IMR-90 (cell line): ENCODE measurements around the gene CBX6. TPM values are rescaled to one million over a fixed set of nuclear protein-coding genes. Genes with fewer than 3 reads are reported as not detected.

Source experiments
- ATAC-seq: fragments of 200-7000 bp; cut with Tn5 transposase; 2 replicates; pipeline ENCODE4 v1.9.1; 2020; ENCODE audit warnings: low read depth, mild to moderate bottlenecking, moderate library complexity
- BruUV-seq: library from RNA; stranded (reverse); fragments of 400-500 nt; replicated peaks from 2 replicates; lab custom pipeline; 2021; lab: Mats Ljungman, UMichigan
- CTCF ChIA-PET: fragments of 300-600 bp; formaldehyde crosslinking; extraction: SDS; loops from one replicate; lab custom pipeline; 2021; ENCODE audit warnings: antibody characterized with exemption; lab: Yijun Ruan, JAX
- POLR2A ChIA-PET: fragments of 300-600 bp; sonication (Branson Sonifier 250); formaldehyde crosslinking; loops from one replicate; lab custom pipeline; 2022; ENCODE audit warnings: antibody characterized with exemption; ENCODE audit not compliant: unreplicated experiment; lab: Charles Lee
- DNase-seq: peaks from one replicate; pipeline ENCODE4 v3.0.0; 2013
- H2AFZ ChIP-seq: replicated peaks from 2 replicates; pipeline ENCODE3; 2013; ENCODE audit warnings: low read length, mild to moderate bottlenecking; ENCODE audit not compliant: poor library complexity
- H2AK5ac ChIP-seq: 2 replicates; pipeline ENCODE4 v1.6.1; 2013; ENCODE audit warnings: low read depth, low read length, inconsistent platforms
- H2AK9ac ChIP-seq: replicated peaks from 2 replicates; pipeline ENCODE3; 2013; ENCODE audit warnings: mild to moderate bottlenecking, low read depth, low read length, moderate library complexity; ENCODE audit not compliant: poor library complexity
- H2BK120ac ChIP-seq: 2 replicates; pipeline ENCODE4 v1.6.1; 2013; ENCODE audit warnings: low read depth, low read length, inconsistent platforms
- H2BK15ac ChIP-seq: 3 replicates; pipeline ENCODE4 v1.6.1; 2013; ENCODE audit warnings: low read depth, low read length, inconsistent platforms
- H2BK20ac ChIP-seq: 2 replicates; pipeline ENCODE4 v1.6.1; 2013; ENCODE audit warnings: low read depth, mild to moderate bottlenecking, inconsistent platforms, low read length, moderate library complexity
- H2BK5ac ChIP-seq: 2 replicates; pipeline ENCODE4 v1.6.1; 2013; ENCODE audit warnings: mild to moderate bottlenecking, low read depth, low read length, inconsistent platforms; ENCODE audit not compliant: poor library complexity, severe bottlenecking
- H3K14ac ChIP-seq: replicated peaks from 2 replicates; pipeline ENCODE4 v1.6.1; 2013; ENCODE audit warnings: low read depth, low read length, inconsistent platforms
- H3K18ac ChIP-seq: 2 replicates; pipeline ENCODE4 v1.6.1; 2013; ENCODE audit warnings: low read depth, low read length, control low read depth
- H3K23ac ChIP-seq: 2 replicates; pipeline ENCODE4 v1.6.1; 2013; ENCODE audit warnings: low read depth, low read length, inconsistent platforms
- H3K27ac ChIP-seq: 2 replicates; pipeline ENCODE4 v1.5.1; 2013; ENCODE audit warnings: mild to moderate bottlenecking, control low read depth, low read length; ENCODE audit not compliant: insufficient read depth
- H3K27me3 ChIP-seq: 2 replicates; pipeline ENCODE4 v1.6.1; 2013; ENCODE audit warnings: low read length; ENCODE audit not compliant: control insufficient read depth, insufficient read depth
- H3K36me3 ChIP-seq: 2 replicates; pipeline ENCODE4 v1.6.1; 2013; ENCODE audit warnings: low read length, mixed read lengths; ENCODE audit not compliant: control insufficient read depth, insufficient read depth
- H3K4ac ChIP-seq: 2 replicates; pipeline ENCODE4 v1.6.1; 2013; ENCODE audit warnings: low read depth, low read length, inconsistent platforms
- H3K4me1 ChIP-seq: 2 replicates; pipeline ENCODE4 v1.6.1; 2013; ENCODE audit warnings: low read length, mixed read lengths; ENCODE audit not compliant: control insufficient read depth, insufficient read depth
- H3K4me2 ChIP-seq: 2 replicates; pipeline ENCODE4 v1.6.1; 2013; ENCODE audit warnings: low read depth, mild to moderate bottlenecking, control low read depth, low read length, moderate library complexity
- H3K4me3 ChIP-seq: 2 replicates; pipeline ENCODE4 v1.5.1; 2013; ENCODE audit warnings: low read depth, mild to moderate bottlenecking, control low read depth, low read length, moderate library complexity; ENCODE audit not compliant: insufficient read depth
- H3K56ac ChIP-seq: 2 replicates; pipeline ENCODE4 v1.6.1; 2013; ENCODE audit warnings: low read length, inconsistent platforms; ENCODE audit not compliant: insufficient read depth; ENCODE audit errors: extremely low read depth
- H3K79me1 ChIP-seq, 2 experiments: 2 replicates each; pipeline ENCODE4 v1.6.1; 2013; ENCODE audit warnings: low read length in 2 of 2, inconsistent platforms in 1 of 2, low read depth in 1 of 2
- H3K9ac ChIP-seq: 2 replicates; pipeline ENCODE4 v1.6.1; 2013; ENCODE audit warnings: low read depth, low read length, control low read depth
- H3K9me1 ChIP-seq: 2 replicates; pipeline ENCODE4 v1.6.1; 2013; ENCODE audit warnings: low read length, inconsistent platforms; ENCODE audit not compliant: insufficient read depth
- H3K9me3 ChIP-seq: 2 replicates; pipeline ENCODE4 v1.6.1; 2013; ENCODE audit warnings: low read length; ENCODE audit not compliant: control insufficient read depth, insufficient read depth
- H4K20me1 ChIP-seq: 2 replicates; pipeline ENCODE4 v1.6.1; 2013; ENCODE audit warnings: low read length, inconsistent platforms; ENCODE audit not compliant: insufficient read depth
- H4K5ac ChIP-seq: 2 replicates; pipeline ENCODE4 v1.6.1; 2013; ENCODE audit warnings: mild to moderate bottlenecking, low read depth, low read length, control low read depth
- H4K8ac ChIP-seq, 2 experiments: 2 replicates each; pipeline ENCODE4 v1.6.1; 2013; ENCODE audit warnings: low read depth in 2 of 2, low read length in 2 of 2, control low read depth in 1 of 2, inconsistent platforms in 1 of 2
- H4K91ac ChIP-seq: 2 replicates; pipeline ENCODE4 v1.6.1; 2013; ENCODE audit warnings: low read depth, low read length, inconsistent platforms; ENCODE audit not compliant: insufficient read depth
- MAFK ChIP-seq: IDR thresholded peaks from 2 replicates; pipeline ENCODE4 v1.6.1; 2012; ENCODE audit warnings: low read depth, low read length, improper control_type of control experiment
- MAZ ChIP-seq: IDR thresholded peaks from 2 replicates; pipeline ENCODE4 v1.6.1; 2012; ENCODE audit warnings: low read depth, mild to moderate bottlenecking, low read length, improper control_type of control experiment, moderate library complexity, borderline replicate concordance
- RAD21 ChIP-seq: IDR thresholded peaks from 2 replicates; pipeline ENCODE4 v1.6.1; 2012; ENCODE audit warnings: low read length, improper control_type of control experiment
- SMC3 ChIP-seq: fragments of 150-350 bp; IDR thresholded peaks from 2 replicates; pipeline ENCODE4 v1.6.1; 2016; ENCODE audit warnings: low read depth, mild to moderate bottlenecking, antibody characterized with exemption, low read length, moderate library complexity
- WGBS, 2 experiments: methylation state at CpG; one replicate each; pipeline versions ENCODE4 v1.1.5 to v1.1.7; 2013; ENCODE audit warnings: missing lambda C conversion rate in 2 of 2; ENCODE audit not compliant: insufficient read length in 1 of 2; ENCODE audit errors: extremely low coverage in 2 of 2; 5-methylcytosine and 5-hydroxymethylcytosine counted together
- dilution Hi-C: fragments of 300-500 bp; cut with HindIII; formaldehyde crosslinking; loops from one replicate; pipeline ENCODE4 v1.14.3; 2018; ENCODE audit warnings: low sequenced_read_pairs; ENCODE audit not compliant: unreplicated experiment
- in situ Hi-C: fragments of 300-500 bp; cut with MboI; formaldehyde crosslinking; loops from 3 replicates; pipeline ENCODE4 v1.14.3; 2019; ENCODE audit warnings: low sequenced_read_pairs, inconsistent platforms, mixed read lengths
- intact Hi-C: fragments of 100-400 bp; cut with micrococcal nuclease; formaldehyde crosslinking; loops from 2 replicates; pipeline ENCODE4 v1.10.0; 2022
- polyA plus RNA-seq, 3 experiments: library from polyadenylated mRNA; depleted of rRNA; stranded (reverse); fragments of >200 nt; gene quantifications; 2 replicates each; pipeline ENCODE4 v1.2.3, GENCODE V29; 2012; ENCODE audit warnings: low replicate concordance in 1 of 3
- total RNA-seq: library from RNA; depleted of rRNA; stranded (reverse); fragments of >200 nt; gene quantifications from 2 replicates; pipeline ENCODE4 v1.2.3, GENCODE V29; 2012
- TF ChIP-seq, protein P1 (sequence below): conservative IDR thresholded peaks from 2 replicates; pipeline ENCODE4 v1.5.1; 2012; ENCODE audit warnings: mild to moderate bottlenecking, low read depth, low read length, improper control_type of control experiment

The CBX6 gene
- total and polyA plus RNA-seq, 2 of the 4 experiments (the other 2 are of a cell fraction): 15.2 to 19.0 TPM

DNA sequence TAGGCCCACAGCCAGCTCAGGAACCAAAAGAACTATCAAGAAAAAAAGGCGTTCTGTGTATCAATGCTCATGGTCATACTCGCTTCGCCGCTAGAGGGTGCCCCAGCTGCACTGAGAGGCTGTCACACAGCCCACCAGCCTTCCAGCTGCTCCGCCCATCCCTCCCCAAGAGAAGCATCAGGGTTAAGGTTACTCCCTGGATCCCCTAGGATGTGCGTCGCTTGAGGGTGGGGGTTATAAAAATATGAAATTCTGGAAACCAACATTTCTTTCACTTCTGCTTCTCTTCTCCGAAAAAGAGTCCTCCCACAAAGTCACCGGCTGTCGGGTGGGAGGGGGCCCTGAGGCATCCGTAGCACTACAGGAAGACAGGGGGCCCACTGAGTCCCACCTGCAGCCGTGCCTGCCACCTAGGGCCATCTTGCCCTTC, 1.7 kb downstream of the CBX6 start:
- Histone ChIP-seq H2BK20ac (no peak overlapping the region), H4K5ac (no peak overlapping the region), H3K23ac (no peak overlapping the region), H3K56ac (no peak overlapping the region), H3K79me1 (peaks cover 20 to 48% of the 10 kb centered on the region in 2 experiments), H3K9ac (peak overlapping the region; percentile 6; the same call in 1 of the 2 replicates), H3K4ac (no peak overlapping the region), H4K91ac (no peak overlapping the region), H3K4me3 (no peak overlapping the region), H3K27me3 (no peaks in the 10 kb centered on the region), H3K14ac (no peak overlapping the region), H3K18ac (no peak overlapping the region), H4K20me1 (peaks cover 39% of the 10 kb centered on the region), H3K9me3 (no peaks in the 10 kb centered on the region), H3K27ac (peak overlapping the region; percentile 94; the same call in 1 of the 2 replicates), H3K4me2 (peak overlapping the region; percentile 83), H4K8ac (no peak overlapping the region), H2AK5ac (peak overlapping the region; percentile 10; the same call in 1 of the 2 replicates), H2AFZ (peak overlapping the region; percentile 40), H3K9me1 (peaks cover 4% of the 10 kb centered on the region; the same call in 1 of the 2 replicates), H2BK5ac (no peak overlapping the region), H2AK9ac (no peak overlapping the region), H3K36me3 (peaks cover 24% of the 10 kb centered on the region), H3K4me1 (no peaks in the 10 kb centered on the region), H2BK15ac (no peak overlapping the region), H2BK120ac (no peak overlapping the region)
- intact Hi-C loops (loop anchor here (1.0 to 5.0 kb wide), 4 partner anchors 112 to 437 kb away; partner anchors contain the start of gene APOBEC3B), in situ Hi-C loops (loop anchor here (25.0 kb wide), 1 partner anchor 242 kb away; no protein-coding TSS in a partner anchor), dilution Hi-C loops (no loop called here)
- ChIA-PET POLR2A (no interaction called here), CTCF (interaction anchor here (0.5 to 4.0 kb wide), 13 partner anchors 9 to 257 kb away, joined by 3 to 28 read pairs (median 3); no protein-coding TSS in a partner anchor)
- TF ChIP-seq MAFK: no peak
- peak; percentile 80 for TF ChIP-seq SMC3
- TF ChIP-seq, protein P1, sequence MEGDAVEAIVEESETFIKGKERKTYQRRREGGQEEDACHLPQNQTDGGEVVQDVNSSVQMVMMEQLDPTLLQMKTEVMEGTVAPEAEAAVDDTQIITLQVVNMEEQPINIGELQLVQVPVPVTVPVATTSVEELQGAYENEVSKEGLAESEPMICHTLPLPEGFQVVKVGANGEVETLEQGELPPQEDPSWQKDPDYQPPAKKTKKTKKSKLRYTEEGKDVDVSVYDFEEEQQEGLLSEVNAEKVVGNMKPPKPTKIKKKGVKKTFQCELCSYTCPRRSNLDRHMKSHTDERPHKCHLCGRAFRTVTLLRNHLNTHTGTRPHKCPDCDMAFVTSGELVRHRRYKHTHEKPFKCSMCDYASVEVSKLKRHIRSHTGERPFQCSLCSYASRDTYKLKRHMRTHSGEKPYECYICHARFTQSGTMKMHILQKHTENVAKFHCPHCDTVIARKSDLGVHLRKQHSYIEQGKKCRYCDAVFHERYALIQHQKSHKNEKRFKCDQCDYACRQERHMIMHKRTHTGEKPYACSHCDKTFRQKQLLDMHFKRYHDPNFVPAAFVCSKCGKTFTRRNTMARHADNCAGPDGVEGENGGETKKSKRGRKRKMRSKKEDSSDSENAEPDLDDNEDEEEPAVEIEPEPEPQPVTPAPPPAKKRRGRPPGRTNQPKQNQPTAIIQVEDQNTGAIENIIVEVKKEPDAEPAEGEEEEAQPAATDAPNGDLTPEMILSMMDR: peak; percentile 96
- peak; percentile 93 for TF ChIP-seq RAD21
- peak; percentile 46; the same call in 1 of the 2 replicates for TF ChIP-seq MAZ
- DNase-seq (peak; percentile 78), ATAC-seq (peak; percentile 54)
- no TSS peak for BruUV-seq
- WGBS, 2 experiments: no CpG with 5 or more reads among the region's 12 CpGs
